Measurements from ENCODE around the gene LRBA. TPM values are rescaled to one million over a fixed set of nuclear protein-coding genes. Genes with fewer than 3 reads are reported as not detected.
A peak's percentile ranks its signal among the peaks of the same experiment; 100 is the strongest.
"Not testable (repeated sequence)": the region's sequence is repeated elsewhere in the genome, so short reads cannot be mapped to it uniquely, and the experiment has no call there.

Gene LRBA
- polyA plus RNA-seq, 1 donor = 25.7 TPM

GRCh38 chr4:150722908-150723362, 292.1 kb downstream of the LRBA start:
- peak; percentile 9 for DNase-seq

DNA sequence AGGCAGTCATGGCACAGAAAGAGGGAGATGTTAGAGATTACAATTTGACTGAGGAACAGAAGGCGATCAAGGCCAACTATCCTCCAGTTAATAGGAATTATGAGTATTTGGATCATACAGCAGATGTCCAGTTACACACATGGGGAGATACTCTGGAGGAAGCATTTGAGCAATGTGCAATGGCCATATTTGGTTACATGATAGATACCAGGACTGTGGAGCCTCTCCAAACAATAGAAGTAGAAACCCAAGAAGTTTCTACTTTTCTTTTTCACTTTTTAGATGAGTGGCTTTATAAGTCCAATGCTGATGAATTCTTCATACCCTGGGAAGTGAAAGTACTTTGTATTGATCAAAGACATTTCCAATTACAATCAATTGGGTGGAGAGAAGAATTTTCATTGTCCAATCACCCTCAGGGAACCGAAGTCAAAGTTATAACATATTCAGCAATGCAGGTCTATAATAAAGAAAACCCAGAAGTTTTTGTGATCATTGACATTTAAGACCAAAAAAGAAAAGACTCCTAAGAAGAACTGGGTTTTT, 294.0 kb downstream of the LRBA start:
- DNase-seq = no peak

- DNase-seq = no peak
These were observed 297.1 kb downstream of the LRBA start for GRCh38 chr4:150717952-150718351.

DNA sequence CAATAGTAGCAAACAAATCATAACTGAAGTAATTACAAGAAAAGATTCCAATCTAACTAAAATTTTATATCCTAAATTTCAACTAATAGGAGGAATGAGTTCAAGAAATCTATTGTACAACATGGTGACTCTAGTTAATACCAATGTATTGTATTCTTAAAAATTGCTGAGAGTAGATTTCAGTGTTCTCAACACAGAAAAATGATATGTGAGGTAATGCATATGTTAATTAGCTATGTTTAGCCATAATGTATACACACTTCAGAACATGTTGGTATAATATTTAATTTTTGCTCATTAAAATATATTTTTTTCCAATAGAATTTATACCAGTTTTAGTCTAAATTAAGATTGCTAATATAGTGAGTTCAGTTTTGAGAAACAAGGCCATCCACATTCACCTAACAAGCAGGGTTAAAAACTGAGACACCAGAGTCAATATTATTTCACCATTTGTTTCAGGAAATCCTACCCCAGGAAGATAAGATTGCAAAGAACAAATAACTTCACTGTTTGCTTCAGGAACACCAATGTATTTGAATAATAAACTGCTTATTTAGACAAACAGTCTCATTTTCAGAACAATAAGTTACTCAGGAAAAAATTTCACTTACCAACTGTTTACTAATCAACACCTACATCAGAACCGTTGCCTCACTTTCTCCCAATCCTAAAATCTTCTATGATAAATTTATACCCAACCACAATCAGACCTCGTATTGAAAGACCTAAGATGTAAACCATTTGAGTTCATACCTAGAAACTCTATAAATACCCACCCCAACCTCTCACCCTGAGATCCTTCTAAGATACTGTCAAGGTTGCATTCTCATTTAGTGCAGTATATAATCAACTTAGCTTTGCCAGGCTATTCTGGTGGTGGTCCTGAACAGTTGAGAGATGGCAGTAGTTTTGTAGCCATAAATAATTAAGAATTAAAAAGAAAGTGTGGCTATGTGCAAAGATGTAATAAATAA, 300.3 kb downstream of the LRBA start:
- DNase-seq = no peak

GRCh38 chr4:150713251-150713650, 301.8 kb downstream of the LRBA start:
- no peak for DNase-seq

DNA sequence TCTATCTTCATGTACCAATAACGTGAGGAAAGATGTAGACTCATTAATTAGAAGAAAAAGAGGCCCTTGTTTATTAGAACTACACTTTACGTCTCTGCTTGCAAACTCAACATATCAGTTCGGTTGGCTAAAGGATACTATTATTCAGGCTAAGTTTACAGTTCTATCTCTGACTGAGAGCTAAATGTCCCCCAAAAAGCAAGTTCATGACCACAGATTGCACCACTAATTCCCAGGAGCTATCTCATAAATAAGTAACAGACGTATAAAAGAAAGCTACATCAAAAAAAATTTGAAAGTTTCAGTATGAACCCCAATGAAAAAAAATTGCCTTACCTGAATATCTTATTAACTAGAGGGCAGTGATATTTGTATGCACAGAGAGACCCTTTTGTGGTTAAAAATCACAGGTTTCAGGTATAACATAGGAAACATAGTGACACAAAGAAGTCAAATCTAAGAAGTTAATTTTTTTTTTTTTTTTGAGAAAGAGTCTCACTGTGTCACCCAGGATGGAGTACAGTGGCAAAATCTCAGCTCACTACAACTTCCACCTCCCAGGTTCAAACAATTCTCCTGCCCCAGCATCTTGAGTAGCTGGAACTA, 304.2 kb downstream of the LRBA start:
- no peak for DNase-seq

DNA sequence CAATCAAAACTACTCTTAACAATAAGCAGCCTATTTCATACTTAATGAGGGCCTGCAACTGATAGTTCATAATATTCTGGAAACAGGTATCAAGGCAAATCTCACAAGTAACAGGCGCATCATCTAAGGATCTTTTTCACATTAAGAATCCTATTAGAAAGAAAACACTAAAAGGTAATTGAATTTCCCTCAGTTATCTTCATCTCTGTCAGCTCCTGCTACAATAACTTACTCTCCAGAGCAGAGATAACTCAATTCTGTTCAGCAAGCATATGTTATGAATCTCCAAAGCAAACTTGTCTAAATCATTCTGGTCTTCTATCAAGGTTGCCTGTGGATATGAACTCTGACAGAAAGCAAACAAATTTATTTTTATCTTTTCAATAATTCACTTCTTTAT, 307.1 kb downstream of the LRBA start:
- DNase-seq = no peak

DNA sequence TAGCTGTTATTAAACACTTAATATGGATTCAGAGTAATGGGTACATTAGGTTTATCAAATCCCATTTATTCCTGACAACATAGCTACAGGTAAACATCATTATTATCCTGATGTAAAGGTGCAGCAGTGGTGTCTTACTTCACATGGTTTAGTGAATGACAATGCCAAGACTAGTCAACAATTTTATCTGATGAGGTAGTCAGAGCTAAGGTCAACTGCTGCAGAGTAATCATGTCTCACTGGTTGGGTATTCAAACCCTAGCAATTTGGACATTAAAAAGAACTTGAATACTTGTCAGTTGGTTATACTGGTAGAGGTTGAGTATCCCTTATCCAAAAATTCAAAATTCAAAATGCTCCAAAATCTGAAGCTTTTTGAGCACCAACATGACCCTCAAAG, 315.5 kb downstream of the LRBA start:
- DNase-seq = no peak

DNA sequence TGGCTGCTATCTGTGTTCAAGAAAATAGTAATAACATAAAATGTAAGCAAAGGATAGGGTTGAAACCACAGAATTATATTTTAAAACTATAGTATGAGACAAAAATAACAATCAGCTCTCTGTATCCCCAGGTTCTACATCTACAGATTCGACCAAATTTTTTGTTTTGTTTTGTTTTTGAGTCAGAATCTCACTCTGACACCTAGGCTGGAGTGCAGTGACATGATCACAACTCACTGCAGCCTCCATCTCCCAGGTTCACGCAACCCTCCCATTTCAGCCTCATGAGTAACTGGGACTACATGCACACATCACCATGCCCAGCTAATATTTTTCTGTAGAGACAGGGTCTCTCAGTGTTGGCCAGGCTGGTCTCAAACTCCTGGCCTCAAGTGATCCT, 319.9 kb downstream of the LRBA start:
- no peak for DNase-seq

DNA sequence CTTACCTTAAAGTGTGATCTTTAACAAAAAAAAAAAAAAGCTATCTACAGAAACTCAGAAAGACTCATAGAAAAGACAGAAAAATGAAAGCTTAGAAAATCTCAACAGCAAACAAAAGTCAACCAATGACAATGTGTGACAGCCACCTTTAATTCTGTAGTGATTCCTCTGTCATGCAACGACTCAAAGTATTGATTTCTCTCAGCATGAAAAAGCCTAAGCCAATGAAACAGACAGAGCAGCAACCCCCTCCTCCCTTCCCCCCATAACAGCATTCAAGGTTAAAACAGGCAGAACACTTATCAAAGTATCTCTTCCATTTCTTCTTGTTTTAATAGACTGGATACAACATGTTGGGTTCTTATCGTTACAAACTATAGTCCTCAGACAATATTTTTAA, 320.6 kb downstream of the LRBA start:
- DNase-seq = no peak

DNA sequence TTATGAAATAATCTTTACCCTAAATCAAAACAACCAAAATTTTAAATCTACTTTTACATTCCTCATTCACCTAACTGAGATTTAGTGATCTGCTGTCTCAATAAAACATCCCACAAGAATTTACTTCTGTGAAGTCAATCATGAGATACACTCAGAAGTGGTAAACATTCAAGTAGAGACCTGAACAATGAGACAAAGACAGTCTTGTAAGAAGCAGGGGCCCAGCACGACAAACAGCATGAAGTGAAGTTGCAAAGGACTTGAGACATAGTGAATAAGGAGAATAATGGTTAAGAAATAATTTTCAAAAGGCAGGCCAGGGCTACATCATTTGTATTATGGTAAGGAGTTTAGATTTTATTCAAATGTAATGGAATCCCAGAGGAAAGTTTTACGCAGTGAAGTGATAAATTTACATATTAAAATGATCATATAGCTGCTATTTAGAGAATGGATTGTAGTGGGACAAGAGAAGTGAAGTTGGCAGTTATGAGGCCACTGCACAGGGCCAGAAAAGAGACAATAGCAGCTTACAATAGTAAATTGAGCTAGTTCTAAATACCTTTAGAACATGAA, 331.2 kb downstream of the LRBA start:
- DNase-seq = no peak

GRCh38 chr4:150682126-150682525, 333.0 kb downstream of the LRBA start:
- DNase-seq = no peak

DNA sequence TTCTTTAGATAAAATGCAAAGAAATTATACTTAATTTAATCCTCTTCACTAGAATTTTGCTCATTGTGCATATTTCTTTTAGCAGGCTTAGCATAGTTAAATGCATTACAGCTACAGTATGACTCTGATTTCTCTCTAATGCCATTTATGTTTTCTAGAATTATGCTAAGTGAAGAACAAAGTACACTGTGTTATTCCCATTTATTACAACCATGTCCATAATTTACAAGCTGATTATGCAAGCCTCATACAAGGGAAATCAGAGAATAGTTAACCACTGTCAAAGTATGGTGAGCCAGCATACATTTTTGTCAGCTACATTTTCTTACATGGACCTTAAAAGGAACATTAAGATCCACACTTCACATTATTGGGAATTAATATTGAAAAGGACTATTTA, 334.0 kb downstream of the LRBA start:
- no peak for DNase-seq

GRCh38 chr4:150680651-150681050, 334.4 kb downstream of the LRBA start:
- DNase-seq = no peak

DNA sequence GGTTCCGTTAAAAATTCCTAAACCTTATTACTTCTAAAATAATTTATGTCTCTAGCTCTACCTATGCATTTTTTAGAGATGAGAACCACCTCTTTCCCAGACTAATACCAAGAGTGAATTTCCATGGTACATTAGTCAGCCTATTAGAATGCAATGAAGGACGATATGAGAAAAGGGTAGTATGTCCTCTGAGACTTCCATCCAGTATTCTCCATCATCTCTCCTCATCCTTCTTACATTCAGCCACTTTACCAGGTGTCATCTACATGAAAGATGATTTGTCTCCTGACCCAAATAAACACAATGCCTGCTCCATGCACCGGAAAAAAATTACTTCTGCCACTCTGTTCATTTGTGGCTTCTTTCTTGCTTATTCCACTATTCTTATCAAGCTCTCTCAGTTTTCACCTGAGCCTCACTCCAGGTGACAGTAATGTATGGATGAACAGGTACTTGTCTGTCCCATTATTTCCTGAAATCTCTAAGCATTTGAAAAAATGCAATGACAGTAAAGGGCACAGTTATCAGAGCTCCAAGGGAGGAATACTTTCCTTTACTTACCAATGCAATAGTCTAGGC, 335.2 kb downstream of the LRBA start:
- DNase-seq = no peak

- DNase-seq = no peak
These were observed 335.9 kb downstream of the LRBA start for GRCh38 chr4:150679018-150679764.

DNA sequence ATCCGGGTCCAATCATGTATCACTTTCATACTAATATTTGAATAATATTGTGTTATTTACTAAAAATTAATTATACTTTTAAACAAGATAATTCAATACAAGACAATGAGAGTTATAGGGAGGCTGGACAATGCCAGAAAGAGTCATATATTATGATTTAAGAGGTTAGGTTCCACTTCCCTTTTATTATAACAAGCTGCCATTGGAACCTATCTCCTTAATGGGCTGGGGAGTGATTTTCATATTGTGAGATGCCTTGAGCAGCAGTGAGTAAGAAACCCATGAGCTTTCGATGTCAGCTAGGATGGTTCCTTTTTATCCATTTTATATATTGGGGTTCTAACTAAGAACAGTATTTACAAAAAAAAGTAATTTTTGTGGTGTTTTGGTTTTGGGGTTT, 341.3 kb downstream of the LRBA start:
- no peak for DNase-seq

GRCh38 chr4:150668824-150669223, 346.3 kb downstream of the LRBA start:
- no peak for DNase-seq

DNA sequence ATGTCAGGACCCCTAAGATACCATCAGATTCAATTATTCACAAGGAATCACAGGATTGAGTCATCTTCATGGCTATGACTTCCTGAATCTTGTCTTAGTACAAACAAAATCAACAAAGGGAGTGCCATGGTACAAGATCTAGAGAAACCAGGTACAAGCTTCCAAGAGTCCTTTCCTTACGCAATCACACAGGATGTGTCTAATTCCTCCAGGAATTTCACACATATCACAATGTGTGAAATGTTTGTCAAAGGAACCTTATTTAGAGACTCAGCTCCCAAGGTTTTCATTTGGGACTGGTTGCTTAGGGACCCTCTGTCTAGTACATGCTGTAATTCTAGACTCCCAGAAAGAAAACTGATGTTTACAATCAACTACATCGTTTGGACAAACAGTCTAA, 350.1 kb downstream of the LRBA start:
- no peak for DNase-seq

DNA sequence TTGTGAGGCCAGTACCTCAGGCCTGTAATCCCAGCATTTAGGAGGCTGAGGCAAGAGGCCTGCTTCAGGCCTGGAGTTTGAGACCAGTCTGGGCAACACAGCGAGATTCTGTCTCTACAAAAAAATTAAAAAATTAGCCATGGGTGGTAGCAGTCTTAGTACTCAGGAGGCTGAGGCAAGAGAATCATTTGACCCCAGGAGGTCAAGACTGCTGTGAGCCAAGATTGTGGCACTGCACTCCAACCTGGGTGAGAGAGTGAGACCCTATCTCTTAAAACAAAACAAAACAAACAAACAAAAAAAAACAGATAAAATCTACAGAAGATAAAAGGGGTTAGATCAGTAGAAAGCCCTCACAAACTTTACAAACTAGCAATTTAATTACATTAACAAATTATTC, 352.4 kb downstream of the LRBA start:
- no peak for DNase-seq

- not testable (repeated sequence) for DNase-seq
These were observed 353.5 kb downstream of the LRBA start for GRCh38 chr4:150661551-150661950.

DNA sequence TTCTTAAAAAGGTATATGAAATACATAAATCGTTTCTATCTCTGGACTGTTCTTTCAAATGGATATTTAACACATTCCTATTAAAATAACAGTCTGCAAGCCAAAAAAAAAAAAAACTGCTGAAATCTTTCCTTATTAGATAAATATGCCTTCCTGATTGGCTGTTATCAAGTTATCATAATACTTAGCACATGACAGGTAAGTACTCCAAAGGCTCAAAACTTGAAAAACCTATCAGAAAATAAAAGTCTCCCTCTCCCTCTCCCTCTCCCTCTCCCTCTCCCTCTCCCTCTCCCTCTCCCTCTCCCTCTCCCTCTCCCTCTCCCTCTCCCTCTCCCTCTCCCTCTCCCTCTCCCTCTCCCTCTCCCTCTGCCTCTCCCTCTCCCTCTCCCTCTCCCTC, 356.8 kb downstream of the LRBA start:
- DNase-seq = not testable (repeated sequence)
